ENCODE data around the gene ENOX1.

Gene ENOX1

DNA sequence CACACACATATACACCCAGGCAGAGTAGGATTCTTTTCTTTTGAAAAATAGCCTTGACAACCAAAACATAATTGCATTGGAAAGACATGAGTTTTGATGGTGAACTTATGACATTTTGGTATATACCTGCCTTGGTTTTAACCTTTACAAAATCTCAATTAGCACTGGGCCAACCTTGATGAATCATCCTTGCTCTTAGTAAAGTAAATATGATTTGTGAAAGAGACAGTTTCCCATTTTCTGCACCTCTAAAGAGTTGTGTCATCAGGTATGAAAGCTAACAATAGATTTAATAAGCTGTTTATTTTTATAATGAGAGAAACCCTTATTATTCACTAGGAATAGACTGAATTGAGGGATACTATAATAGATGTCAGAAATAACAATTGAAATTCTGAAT is 15.7 kb upstream of the ENOX1 start:
- TF ChIP-seq, protein P1, sequence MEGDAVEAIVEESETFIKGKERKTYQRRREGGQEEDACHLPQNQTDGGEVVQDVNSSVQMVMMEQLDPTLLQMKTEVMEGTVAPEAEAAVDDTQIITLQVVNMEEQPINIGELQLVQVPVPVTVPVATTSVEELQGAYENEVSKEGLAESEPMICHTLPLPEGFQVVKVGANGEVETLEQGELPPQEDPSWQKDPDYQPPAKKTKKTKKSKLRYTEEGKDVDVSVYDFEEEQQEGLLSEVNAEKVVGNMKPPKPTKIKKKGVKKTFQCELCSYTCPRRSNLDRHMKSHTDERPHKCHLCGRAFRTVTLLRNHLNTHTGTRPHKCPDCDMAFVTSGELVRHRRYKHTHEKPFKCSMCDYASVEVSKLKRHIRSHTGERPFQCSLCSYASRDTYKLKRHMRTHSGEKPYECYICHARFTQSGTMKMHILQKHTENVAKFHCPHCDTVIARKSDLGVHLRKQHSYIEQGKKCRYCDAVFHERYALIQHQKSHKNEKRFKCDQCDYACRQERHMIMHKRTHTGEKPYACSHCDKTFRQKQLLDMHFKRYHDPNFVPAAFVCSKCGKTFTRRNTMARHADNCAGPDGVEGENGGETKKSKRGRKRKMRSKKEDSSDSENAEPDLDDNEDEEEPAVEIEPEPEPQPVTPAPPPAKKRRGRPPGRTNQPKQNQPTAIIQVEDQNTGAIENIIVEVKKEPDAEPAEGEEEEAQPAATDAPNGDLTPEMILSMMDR (IDR thresholded peaks at IDR 0.05; ENCODE audit: unreplicated experiment in 3 of 3), result no peak
- H3K4me3 Mint-ChIP-seq, result no peak overlapping the region
- H3K27me3 Mint-ChIP-seq (ENCODE audit: low read depth), result peaks cover 4% of the 10 kb centered on the region
- H3K9me3 Mint-ChIP-seq, result no peaks in the 10 kb centered on the region
- no peaks in the 10 kb centered on the region for H3K36me3 Mint-ChIP-seq (ENCODE audit: low read depth)
- no peak overlapping the region for H3K27ac Mint-ChIP-seq
- H3K4me1 Mint-ChIP-seq, result peaks cover 18% of the 10 kb centered on the region

DNA sequence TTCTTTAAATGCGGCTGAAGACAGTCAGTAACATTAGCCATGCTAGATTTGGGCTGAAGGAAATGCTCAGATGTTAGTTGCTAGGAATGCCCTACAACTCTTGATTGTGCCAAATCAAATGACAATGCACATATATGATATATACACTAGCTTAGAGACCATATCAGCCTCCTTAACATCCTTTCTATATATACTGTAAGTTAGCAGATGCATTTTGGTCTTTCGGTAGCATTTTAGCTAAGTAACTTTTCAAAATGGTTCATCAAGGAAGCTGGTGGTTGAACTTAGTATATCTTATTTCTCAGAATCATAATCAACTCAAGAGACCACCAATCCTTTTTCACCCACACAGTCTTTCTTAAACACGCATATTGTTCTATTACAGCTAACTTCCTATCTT is 14.1 kb upstream of the ENOX1 start:
- Mint-ChIP-seq H3K4me3 (no peak overlapping the region), H3K9me3 (no peaks in the 10 kb centered on the region)

DNA sequence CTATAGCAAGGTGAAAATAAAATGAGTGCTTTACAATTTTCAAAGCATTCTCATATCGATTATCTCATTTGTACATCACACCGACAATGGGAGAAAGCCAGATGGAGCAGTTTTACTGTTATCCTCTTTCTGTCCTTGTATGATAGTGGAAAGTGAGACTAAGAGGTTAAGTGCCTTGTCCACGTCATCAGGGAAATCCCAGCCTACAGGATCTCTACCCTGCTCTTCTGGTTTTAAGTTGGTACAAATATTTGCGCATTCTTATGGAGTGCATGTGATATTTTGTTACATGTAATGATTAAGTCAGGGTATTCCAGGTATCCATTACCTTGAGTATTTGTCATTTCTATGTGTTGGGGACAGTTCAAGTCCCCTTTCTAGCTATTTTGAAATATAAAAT is 12.4 kb upstream of the ENOX1 start:
- Mint-ChIP-seq H3K27me3 (ENCODE audit: low read depth) (peaks cover 8% of the 10 kb centered on the region), H3K9me3 (no peaks in the 10 kb centered on the region), H3K4me1 (peaks cover 8% of the 10 kb centered on the region), H3K4me3 (no peak overlapping the region), H3K36me3 (ENCODE audit: low read depth) (no peaks in the 10 kb centered on the region), H3K27ac (no peak overlapping the region)
- TF ChIP-seq, protein P1 (IDR thresholded peaks at IDR 0.05; ENCODE audit: unreplicated experiment in 3 of 3), result no peak

More for the DNA sequence above, 14.1 kb upstream of the ENOX1 start:
- H3K27ac Mint-ChIP-seq, result no peak overlapping the region
- H3K27me3 Mint-ChIP-seq (ENCODE audit: low read depth), result peaks cover 5% of the 10 kb centered on the region
- H3K4me1 Mint-ChIP-seq, result peaks cover 18% of the 10 kb centered on the region
- H3K36me3 Mint-ChIP-seq (ENCODE audit: low read depth), result no peaks in the 10 kb centered on the region
- TF ChIP-seq, protein P1 (IDR thresholded peaks at IDR 0.05; ENCODE audit: unreplicated experiment in 3 of 3), result no peak

DNA sequence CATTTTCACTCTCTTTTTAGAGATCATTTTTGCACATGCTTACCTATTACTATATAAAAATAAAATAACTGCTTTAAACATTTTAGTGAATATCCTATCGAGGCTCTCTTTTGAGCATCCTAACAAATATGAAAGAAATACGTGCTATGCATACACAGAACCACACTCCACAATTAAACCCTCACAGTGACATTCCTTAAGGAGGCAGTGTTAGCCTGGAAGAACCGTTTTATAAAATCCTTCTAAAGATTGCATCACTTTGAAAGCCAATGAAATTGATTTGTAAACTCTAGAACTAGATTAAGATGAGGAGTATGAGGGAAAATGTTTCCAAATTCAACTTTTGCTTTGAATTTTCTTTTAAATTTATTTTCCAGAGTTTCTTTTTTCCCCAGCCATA is 11.1 kb upstream of the ENOX1 start:
- Mint-ChIP-seq H3K27ac (no peak overlapping the region), H3K4me3 (no peak overlapping the region), H3K4me1 (peaks cover 2% of the 10 kb centered on the region), H3K36me3 (ENCODE audit: low read depth) (no peaks in the 10 kb centered on the region), H3K27me3 (ENCODE audit: low read depth) (peaks cover 8% of the 10 kb centered on the region), H3K9me3 (no peaks in the 10 kb centered on the region)
- TF ChIP-seq, protein P1 (IDR thresholded peaks at IDR 0.05; ENCODE audit: unreplicated experiment in 3 of 3), result no peak

DNA sequence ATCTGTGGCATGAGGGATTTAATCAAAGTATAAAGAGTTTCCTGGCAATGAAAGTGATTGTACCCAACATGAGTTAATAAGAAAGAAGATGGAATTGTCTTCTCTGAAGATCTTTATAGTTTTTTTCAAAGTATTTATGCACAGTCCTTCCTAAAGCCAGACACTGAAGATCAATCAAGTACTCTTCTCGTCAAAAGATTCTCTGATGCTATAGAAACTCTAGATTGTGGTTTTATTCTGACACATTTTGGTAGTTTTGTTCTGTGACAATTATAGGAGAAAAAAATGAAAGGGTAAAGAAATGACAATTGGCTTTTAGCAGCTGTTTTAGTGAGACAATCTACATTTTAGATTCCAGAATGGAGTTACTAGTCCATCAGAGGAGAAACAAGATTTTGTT is 10.4 kb upstream of the ENOX1 start:
- TF ChIP-seq, protein P1 (IDR thresholded peaks at IDR 0.05; ENCODE audit: unreplicated experiment in 3 of 3), result no peak
- H3K36me3 Mint-ChIP-seq (ENCODE audit: low read depth), result no peaks in the 10 kb centered on the region
- H3K27ac Mint-ChIP-seq, result no peak overlapping the region
- peaks cover 8% of the 10 kb centered on the region for H3K27me3 Mint-ChIP-seq (ENCODE audit: low read depth)
- H3K4me1 Mint-ChIP-seq, result peaks cover 9% of the 10 kb centered on the region
- no peaks in the 10 kb centered on the region for H3K9me3 Mint-ChIP-seq
- no peak overlapping the region for H3K4me3 Mint-ChIP-seq

DNA sequence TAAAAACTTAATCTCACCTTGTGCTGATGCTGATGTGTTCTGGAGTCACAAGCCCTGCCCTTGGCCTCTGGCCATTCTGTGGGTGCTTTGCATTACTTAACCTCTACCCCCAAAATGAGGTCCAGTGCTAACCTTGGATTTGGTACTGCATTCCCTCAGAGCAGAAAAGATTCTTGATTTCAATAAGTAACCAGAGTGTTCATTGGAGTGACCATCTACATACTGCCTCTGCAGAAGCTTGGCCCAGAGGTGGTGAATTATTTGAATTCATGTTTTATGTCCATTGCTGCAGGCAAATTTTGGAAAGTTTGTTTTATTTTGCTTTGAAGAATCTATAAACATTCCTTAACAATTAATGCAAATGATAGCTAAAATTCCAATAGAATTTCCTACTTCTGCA is 7.6 kb upstream of the ENOX1 start:
- Mint-ChIP-seq H3K27ac (peak overlapping the region in 1 of 3 experiments; percentile 13), H3K4me1 (peaks cover 12% of the 10 kb centered on the region), H3K4me3 (no peak overlapping the region), H3K9me3 (no peaks in the 10 kb centered on the region), H3K27me3 (ENCODE audit: low read depth) (peaks cover 12% of the 10 kb centered on the region), H3K36me3 (ENCODE audit: low read depth) (no peaks in the 10 kb centered on the region)
- TF ChIP-seq, protein P1 (IDR thresholded peaks at IDR 0.05; ENCODE audit: unreplicated experiment in 3 of 3), result no peak
